Eye (tissue), 1 donor: ENCODE measurements around the gene ALDH9A1.
"Not testable (repeated sequence)": the region's sequence is repeated elsewhere in the genome, so short reads cannot be mapped to it uniquely, and the experiment has no call there.

Source experiments
- DNase-seq: peaks from one replicate; pipeline ENCODE4 v3.0.0-alpha.2; 2015

The ALDH9A1 gene

GRCh38 chr1:165686121-165686970 lies 12.0 kb downstream of the ALDH9A1 start:
- no peak for DNase-seq

GRCh38 chr1:165683848-165684485 lies 14.4 kb downstream of the ALDH9A1 start:
- no peak for DNase-seq

GRCh38 chr1:165680773-165681172 lies 17.6 kb downstream of the ALDH9A1 start:
- not testable (repeated sequence) for DNase-seq

- no peak for DNase-seq
These were observed 18.1 kb downstream of the ALDH9A1 start for GRCh38 chr1:165680303-165680702.

GRCh38 chr1:165679282-165680036 lies 18.9 kb downstream of the ALDH9A1 start:
- DNase-seq = no peak

- no peak for DNase-seq
These were observed 19.9 kb downstream of the ALDH9A1 start for GRCh38 chr1:165678509-165678908.

- no peak for DNase-seq
These were observed 22.6 kb downstream of the ALDH9A1 start for GRCh38 chr1:165675794-165676193.

GRCh38 chr1:165674599-165674998 lies 23.8 kb downstream of the ALDH9A1 start:
- no peak for DNase-seq

- DNase-seq = no peak
These were observed 26.8 kb downstream of the ALDH9A1 start for GRCh38 chr1:165671526-165671925.

- DNase-seq = no peak
These were observed 30.2 kb downstream of the ALDH9A1 start for GRCh38 chr1:165668184-165668583.

- DNase-seq = no peak
These were observed 32.1 kb downstream of the ALDH9A1 start for GRCh38 chr1:165666152-165666825.

GRCh38 chr1:165662186-165662585 lies 36.2 kb downstream of the ALDH9A1 start:
- no peak for DNase-seq

- no peak for DNase-seq
These were observed 36.7 kb downstream of the ALDH9A1 start for GRCh38 chr1:165661703-165662102.

GRCh38 chr1:165659581-165659895 lies 38.8 kb downstream of the ALDH9A1 start:
- DNase-seq = no peak

GRCh38 chr1:165658766-165659580 lies 39.4 kb downstream of the ALDH9A1 start:
- DNase-seq = not testable (repeated sequence)

- no peak for DNase-seq
These were observed 47.3 kb downstream of the ALDH9A1 start for GRCh38 chr1:165650981-165651625.

GRCh38 chr1:165648919-165649572 lies 49.3 kb downstream of the ALDH9A1 start:
- no peak for DNase-seq

GRCh38 chr1:165647970-165648369 lies 50.4 kb downstream of the ALDH9A1 start:
- no peak for DNase-seq

GRCh38 chr1:165647517-165647916 lies 50.8 kb downstream of the ALDH9A1 start:
- DNase-seq = no peak

GRCh38 chr1:165645654-165646366 lies 52.6 kb downstream of the ALDH9A1 start:
- no peak for DNase-seq
